Measurements from ENCODE around the gene ST8SIA6.
A peak's percentile ranks its signal among the peaks of the same experiment; 100 is the strongest.

Gene ST8SIA6

DNA sequence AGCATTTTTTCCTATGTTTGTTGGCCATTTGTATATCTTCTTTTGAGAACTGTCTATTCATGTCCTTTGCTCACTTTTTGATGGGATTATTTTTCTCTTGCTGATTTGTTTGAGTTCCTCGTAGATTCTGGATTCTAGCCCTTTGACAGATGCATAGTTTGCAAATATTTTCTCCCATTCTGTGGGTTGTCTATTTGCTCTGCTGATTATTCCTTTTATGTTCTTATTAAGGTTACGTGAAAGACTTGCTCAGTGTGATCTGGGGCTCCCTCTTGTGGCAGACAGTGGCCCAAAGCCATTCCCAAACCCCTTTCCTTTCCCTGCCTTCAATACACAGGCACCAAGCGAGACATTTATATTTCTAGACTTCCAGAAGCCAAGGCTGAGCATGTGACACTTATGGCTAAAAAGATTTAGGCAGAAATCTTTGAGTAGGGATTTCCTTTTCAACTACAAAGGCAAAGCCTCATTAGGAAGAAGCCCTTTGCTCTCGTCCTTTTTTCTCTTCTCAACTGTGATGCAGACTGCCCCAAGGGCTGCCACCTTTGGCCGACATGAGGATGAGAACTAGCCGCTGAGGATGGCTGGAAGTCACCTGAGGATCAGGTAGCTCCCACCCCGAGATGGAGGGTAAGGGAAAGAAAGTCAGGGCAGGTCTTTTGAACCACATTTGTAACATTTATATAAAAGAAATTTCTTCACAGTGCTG lies 23.6 kb downstream of the ST8SIA6 start:
- DNase-seq (ENCODE audit: low spot score) = peak; percentile 48
- TF ChIP-seq, protein P1, sequence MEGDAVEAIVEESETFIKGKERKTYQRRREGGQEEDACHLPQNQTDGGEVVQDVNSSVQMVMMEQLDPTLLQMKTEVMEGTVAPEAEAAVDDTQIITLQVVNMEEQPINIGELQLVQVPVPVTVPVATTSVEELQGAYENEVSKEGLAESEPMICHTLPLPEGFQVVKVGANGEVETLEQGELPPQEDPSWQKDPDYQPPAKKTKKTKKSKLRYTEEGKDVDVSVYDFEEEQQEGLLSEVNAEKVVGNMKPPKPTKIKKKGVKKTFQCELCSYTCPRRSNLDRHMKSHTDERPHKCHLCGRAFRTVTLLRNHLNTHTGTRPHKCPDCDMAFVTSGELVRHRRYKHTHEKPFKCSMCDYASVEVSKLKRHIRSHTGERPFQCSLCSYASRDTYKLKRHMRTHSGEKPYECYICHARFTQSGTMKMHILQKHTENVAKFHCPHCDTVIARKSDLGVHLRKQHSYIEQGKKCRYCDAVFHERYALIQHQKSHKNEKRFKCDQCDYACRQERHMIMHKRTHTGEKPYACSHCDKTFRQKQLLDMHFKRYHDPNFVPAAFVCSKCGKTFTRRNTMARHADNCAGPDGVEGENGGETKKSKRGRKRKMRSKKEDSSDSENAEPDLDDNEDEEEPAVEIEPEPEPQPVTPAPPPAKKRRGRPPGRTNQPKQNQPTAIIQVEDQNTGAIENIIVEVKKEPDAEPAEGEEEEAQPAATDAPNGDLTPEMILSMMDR (IDR thresholded peaks at IDR 0.05; ENCODE audit: extremely low read depth, missing control alignments) = peak; percentile 82

DNA sequence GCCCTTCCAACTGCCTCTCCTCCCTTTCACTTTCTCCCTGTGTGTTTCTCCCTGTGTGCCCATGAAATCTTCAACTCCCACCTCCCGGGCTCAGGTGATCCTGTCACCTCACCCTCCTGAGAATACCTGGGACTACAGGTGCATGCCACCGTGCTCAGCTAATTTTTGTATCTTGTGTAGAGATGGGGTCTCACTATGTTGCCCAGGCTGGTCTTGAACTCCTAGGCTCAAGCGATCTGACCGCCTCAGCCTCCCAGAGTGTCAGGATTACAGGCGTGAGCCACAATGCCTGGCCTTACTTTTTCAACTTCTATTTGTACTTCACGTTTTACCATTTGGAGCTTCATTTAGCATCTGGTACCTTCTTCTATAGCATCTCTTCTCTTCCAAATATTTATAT lies 24.9 kb downstream of the ST8SIA6 start:
- TF ChIP-seq, protein P1 (IDR thresholded peaks at IDR 0.05; ENCODE audit: extremely low read depth, missing control alignments) = no peak
- no peak for DNase-seq (ENCODE audit: low spot score)

DNA sequence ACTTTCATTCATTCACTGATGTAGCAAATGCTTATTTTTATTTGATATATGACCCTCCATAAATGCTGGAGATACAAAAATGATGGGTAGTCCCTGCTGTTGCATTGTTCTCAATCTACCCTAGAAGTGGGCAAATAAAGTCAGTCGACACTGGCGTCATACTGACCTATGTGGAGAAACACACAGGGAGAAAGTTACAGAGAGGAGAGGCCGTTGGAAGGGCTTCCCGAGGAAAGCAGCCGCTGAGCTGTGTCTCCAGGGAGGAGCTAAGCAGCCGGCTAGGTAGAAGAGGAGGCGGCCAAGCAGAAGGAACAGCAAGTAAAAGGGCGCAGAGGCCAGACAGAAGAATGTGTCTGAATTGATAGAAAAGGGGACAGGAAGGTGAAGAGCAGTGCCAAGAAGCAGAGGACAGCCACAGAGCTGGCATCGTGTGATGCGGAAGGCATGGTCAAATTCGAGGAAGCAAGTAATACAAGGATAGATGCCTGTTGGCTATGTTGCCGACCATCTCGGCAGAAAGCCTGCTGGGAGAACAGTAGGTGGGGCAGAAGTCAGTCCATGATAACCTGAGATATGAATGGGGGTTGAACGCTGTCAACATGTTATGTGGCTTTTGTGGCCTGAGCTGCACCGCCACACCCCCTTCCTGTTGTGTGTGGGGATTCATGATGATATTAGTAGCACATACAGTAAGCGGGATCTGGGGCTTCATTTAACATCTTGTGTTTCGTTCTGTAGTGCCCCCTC lies 25.9 kb downstream of the ST8SIA6 start:
- DNase-seq (ENCODE audit: low spot score) = peak; percentile 13
- TF ChIP-seq, protein P1 (IDR thresholded peaks at IDR 0.05; ENCODE audit: extremely low read depth, missing control alignments) = no peak

DNA sequence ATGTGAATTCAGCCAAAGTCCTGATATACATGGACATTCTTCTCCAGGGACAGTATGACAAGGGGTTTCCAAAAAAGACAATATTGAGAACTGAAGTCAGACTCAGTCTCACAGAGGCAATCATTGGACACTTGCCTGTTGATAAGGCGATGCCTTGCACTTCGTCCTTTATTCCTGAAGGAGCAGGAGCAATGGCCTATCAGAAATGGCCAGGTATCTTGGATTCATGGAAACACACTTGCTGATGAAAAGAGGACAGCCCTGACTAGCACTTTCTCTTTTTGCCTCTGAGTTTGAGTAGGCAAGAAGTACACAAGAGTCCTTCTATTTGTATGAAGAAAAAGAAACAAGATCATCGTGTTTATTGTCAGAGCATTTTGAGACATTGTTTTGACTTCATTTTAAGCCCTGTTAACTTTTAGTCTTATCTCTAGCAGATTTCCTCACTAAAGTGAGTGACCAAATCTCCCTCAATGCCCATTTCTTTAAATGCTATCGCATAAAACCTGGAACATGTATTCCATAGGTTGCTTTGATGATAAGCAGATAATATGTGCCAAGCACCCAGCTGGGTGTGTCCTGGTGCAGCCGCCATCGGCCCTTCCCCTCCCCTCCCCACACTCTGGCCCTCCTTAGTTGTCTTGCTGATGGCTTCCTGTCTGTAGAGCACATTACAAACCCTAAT lies 26.6 kb downstream of the ST8SIA6 start:
- TF ChIP-seq, protein P1 (IDR thresholded peaks at IDR 0.05; ENCODE audit: extremely low read depth, missing control alignments) = no peak
- no peak for DNase-seq (ENCODE audit: low spot score)

DNA sequence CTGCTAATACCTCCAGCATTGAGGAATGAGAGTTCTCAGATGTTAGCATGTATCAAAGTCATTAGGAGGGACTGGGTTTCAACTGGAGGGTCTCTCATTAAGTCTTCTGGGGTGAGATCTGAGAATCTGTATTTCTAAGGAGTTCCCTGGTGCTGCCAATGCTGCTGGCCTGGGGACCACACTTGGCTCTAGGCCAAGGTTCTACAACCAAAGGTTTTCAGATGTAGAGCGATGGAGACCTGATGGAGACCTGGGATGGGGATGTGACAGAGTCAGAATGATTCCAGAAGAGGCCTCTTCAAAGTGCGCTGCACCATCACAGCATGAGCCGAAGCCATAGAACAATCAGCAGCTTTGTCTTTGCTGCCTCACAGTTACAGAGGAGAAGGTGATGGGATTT lies 27.2 kb downstream of the ST8SIA6 start:
- TF ChIP-seq, protein P1 (IDR thresholded peaks at IDR 0.05; ENCODE audit: extremely low read depth, missing control alignments) = no peak
- DNase-seq (ENCODE audit: low spot score) = no peak

DNA sequence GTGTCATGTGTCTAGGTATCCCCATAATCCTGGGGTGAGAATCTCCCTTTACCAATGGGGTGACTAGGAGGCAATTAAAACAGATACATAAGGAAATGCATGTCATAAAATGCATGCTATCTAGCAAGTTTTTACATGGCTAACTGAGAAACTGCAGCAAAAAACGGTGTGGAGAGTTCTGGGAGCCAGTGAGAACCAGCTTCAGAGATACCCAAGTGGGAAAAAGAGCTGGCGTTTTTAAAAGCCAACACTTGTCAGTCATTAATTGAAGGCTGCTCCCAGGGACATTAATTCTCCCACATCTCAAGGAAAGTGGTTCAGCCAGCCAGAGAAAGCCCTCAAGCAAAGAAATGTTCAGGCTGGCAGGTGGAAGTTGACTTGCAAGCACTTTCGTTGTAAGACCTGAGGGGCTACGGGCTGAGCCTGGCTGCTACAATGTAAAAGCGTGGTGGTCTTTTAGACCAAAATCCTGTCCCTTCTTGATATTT lies 28.1 kb downstream of the ST8SIA6 start:
- no peak for DNase-seq (ENCODE audit: low spot score)
- TF ChIP-seq, protein P1 (IDR thresholded peaks at IDR 0.05; ENCODE audit: extremely low read depth, missing control alignments) = no peak
